Vagina (tissue), 2 donors: Measurements from ENCODE around the gene MYOD1.

ENCODE experiments used
- CTCF ChIP-seq, 3 experiments: fragments of 450-650 bp in 2 of 3; fragments of 200-600 bp in 1 of 3; sonication (generic) in 1 of 3; IDR thresholded peaks; one replicate each; pipeline ENCODE4 v1.5.1; 2017 to 2019; ENCODE audit warnings: antibody characterized with exemption in 3 of 3, mild to moderate bottlenecking in 2 of 3, moderate library complexity in 2 of 3
- POLR2AphosphoS5 ChIP-seq, 2 donors: sonication (generic); formaldehyde crosslinking; IDR thresholded peaks; one replicate each; pipeline ENCODE4 v1.9.0; 2017; ENCODE audit warnings: antibody characterized with exemption in 2 of 2, mild to moderate bottlenecking in 2 of 2, low read depth in 1 of 2; ENCODE audit not compliant: insufficient read depth in 1 of 2

- TF ChIP-seq CTCF (IDR thresholded peaks at IDR 0.05), result no peak
- TF ChIP-seq POLR2AphosphoS5 (IDR thresholded peaks at IDR 0.05; ENCODE audit: insufficient read depth in 1 of 2, low read depth in 1 of 2), result no peak
Measured at GRCh38 chr11:17763703-17764102, 44.3 kb downstream of the MYOD1 start.
